HG02981 (cell line): Measurements from ENCODE around the gene HSP90AB1.

Source experiments
- ATAC-seq: cut with Tn5 transposase; IDR thresholded peaks from one replicate; pipeline ENCODE4 v1.9.1; 2021; ENCODE audit warnings: mild to moderate bottlenecking, moderate library complexity; ENCODE audit not compliant: unreplicated experiment

HSP90AB1 gene

DNA sequence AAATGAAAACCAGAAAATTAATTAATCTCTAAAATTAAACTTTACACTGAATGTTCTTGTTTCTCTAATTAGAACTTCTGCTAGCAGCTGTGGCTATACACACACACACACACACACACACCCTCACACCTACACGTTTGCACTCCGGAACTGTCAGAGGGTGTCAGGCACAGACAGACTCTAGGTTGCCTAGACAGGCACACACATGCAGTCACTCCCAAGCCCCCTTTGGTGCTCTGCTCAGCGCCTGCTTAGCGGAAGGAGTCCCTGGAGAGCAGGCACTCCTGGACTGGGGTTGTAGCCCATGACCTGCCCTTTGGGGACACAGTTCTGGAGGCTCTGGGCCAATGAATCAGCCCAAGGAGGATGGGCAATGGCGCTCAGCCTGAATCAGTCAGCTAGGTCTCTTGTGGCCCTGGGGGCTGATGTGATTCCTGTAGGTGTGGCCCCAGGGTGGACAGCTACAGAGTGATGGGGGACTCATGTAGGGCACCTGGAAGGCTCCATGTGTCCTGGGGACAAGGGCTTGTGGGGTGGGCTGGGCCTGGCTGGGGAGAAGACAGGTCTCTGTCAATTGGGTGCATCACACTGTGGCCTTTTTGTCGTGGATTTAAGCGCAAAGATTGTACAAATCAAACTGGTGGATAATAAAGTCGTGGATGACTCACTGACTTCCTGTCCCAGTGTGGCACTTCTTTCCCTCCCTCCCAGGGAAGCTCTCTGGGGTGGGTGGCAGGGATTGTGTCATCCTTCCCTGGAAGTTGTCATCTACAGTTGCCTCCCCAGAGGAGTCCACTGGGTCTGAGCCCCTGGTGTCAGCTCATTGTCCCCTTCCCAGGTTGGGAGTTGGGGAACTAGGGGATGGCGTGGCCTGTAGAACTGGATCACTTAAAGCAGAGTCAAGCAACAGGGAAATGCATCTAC lies 32.1 kb downstream of the HSP90AB1 start:
- no peak for ATAC-seq

DNA sequence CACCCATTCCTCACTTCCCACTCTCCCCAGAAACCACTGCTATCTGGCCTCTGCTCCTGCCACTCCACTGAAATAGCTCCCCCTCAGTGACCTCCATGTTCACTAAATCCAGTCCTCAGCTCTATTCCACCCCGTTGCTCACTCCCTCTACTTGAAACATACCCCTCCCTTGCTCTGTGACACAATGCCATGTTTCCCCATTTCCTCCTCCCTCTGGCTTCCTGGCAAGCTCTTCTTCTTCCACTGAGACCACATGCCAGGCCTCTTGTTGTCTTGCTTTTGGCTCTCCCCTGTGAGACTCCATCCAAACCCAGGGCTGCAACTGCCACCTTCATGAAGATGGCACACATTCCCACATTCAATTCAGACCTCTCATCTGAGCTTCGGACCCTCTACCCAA lies 37.2 kb downstream of the HSP90AB1 start:
- no peak for ATAC-seq

DNA sequence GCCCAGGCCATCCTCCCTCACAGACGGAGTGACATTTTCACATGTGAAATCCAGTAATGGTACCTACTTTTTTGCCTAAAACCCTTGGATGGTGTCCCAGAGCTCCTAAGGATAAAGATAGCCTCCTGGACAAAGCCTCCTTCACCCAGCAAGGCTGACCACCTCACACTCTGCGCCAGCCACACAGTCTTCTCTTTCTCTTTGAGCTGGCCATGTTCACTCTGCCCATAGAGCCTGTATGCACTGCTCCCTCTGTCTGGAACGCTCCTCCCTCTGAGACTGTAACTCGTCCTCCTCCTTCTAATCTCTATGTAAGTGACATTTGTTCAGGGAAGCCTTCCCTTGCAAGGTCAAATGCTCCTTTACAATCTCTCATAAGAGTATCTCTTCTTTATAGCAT lies 38.0 kb downstream of the HSP90AB1 start:
- ATAC-seq: no peak

DNA sequence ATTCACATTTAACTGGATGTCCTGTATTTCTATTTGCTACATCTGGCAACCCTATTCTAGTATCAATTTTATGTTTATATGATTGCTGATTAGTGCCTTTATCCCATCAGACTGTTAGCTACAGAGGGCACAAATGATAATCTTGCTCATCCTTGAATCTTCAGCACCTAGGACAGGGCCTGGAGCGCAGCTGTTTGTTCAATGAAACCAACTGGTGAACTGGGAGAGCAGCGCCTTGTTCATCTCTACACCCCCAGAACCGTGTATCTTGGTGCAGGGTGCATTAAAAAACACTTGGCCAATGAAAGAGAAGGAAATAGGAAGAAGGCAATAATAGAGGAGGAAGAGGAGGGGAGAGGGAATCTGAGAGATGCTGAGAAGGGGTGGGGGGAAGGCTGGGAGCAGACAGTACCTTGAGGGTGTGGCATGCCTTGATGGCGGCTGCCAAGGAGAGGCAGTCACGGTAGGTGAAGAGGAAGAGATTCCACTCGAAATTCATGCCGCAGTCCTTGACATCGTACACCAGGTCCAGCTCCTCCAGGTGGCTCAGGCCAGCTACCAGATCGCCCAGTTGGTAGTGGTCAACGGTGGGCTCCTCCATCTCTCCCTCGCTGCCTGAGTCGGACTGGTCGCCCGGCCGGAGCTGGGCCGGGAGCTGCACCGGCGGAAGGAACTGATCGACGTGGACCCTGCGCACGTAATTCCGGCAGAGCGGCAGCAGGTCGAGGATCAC lies 38.8 kb downstream of the HSP90AB1 start:
- no peak for ATAC-seq

DNA sequence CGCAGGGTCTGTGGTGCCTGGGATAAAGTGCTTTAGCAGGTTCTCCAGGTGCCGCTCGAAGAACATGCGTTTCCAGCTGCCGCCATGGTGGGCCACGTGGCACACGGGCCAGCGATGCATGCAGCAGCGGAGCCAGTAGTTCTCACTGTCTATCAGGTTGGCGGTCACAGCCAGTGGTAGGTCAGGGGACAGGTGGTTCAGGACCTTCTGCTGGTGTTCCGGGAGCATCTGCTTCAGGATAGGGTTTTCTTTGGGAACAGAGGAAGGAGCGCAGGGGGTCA lies 39.3 kb downstream of the HSP90AB1 start:
- no peak for ATAC-seq

DNA sequence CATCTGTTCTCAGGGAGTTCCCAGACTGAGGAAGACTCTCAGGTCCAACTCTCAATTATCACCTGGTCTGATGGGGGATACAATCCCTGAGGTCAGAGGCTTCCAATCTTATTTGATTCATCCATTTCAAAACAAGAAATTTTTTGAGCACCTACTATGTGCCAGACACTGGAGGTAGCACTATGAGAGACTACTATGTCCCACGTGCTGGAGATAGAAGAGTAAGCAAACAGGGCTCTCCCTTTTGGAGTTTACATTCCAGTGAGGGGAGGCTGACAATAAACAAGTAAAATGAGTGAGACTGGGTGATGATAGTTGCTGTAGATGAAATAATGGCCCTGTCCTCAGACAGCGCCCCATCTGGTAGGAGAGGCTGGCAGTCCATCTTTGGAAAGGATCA lies 39.8 kb downstream of the HSP90AB1 start:
- ATAC-seq: no peak

DNA sequence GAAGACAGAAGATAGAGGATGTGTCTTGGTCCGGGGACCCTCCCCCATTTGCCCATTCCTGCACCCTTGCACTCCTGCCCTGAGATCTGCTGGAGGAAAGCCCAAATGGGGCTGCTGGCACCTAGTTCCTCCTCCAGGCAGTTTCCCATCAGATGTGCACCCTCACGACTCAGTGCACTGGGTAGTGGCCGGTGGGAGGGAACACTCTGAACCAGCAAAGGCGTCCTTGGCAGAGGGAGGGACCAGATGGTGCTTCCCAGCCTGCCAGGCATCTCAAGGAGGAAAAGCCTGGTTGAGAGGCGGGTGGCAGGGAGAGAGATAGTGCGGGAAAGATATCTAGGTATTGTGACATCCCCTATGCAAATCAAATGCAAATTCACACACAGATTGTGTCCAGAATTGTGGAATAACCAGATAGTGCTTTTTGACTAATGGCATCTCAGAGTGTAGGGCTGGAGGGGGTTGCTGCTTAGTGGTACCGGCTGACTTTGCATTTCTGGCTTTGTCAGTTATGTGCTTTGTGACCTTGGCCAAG lies 42.9 kb downstream of the HSP90AB1 start:
- no peak for ATAC-seq

DNA sequence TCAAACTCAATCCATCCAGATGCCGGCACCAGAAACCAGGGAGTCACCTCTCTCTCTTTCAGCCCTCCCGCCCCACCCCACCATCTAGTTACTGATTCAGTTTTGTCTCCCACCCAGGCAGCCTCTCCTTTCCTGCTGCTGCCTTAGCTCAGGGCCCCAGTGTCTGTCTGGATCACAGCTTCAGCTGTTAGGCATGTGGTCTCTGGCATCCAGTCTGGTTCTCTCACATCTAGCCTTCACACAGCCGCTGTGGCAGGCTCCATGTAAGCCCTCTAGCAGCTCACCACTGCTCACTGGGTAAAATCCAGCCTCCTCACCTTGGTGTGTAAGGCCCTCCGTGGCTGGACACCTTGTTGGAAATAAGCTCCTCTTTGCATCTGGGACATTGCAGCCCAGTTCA lies 44.9 kb downstream of the HSP90AB1 start:
- no peak for ATAC-seq

DNA sequence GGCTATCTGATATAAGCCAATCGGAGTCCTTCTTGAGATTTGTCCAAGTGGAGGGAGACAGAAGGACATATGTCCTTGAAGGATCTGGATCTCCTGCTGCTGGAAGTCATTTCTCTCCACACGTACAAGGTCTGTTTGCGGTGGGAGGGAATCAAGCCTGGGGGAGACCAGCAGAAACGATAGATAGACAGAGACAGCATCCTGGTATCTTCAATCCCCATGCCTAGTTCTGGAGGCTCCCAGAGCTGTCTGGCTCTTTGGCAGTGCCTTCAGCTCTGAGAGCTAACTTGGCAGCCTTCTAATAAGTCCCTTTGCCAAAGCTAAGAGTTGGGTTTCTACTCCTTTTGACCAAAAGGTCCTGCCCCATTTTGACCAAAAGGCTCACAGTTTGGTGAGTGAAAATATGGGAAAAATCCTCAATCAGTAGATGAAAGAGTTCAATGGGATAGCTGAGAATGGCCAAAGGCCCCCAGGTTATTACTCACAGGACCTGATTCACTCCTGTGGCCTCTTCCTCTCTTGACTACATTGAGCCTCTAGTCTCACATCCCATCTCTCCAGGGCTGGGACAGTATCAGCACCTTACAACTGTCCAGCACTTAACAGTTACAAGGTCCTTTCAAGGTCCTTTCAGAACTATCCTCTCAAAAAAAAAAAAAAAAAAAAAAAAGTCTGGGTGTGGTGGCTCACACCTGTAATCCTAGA lies 45.9 kb downstream of the HSP90AB1 start:
- ATAC-seq: no peak

DNA sequence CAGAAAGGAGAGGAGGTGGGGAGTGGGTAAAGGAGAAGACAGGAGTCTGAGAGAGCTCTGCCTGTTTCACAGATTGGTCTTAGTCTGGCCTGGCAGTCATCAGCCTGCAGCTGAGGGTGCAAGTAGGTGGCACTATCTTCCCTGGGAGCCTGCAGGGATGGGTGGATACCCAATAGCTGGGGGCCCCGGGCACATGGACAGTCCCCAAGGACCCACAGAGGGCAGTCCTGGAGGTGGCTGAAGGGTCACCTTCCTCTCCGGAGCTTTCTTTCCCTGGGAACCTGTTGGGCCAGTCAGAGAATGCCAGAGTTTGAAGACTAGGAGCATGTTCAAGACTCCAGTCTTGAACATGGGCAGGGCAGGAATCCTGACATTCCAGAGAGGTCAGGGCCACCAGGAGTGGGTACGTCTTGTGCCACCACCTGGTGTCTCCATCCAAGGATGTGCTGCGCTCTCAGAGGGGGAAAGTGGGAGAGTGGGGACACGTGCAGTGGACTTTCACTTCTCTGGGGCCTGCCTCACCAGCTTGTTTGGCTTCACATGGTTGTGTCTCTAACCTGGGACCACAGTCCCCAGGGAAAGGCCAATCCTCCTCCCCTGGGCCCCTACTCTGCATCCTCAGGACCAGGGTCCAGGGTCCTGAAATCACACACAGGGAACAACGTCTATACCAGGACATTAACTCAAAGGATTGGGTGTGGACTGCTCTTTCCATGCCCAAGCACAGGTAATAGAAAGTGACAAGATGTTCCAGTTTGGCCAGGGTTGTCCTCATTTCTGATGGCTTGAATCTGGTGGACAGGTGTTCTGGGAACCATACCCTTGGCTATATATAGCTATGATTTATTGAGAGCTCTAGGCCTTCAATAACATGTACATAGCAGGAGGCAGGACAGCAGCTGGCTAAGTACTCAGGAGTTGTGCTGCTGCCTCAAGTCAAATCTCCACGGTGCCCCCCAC lies 48.2 kb downstream of the HSP90AB1 start:
- ATAC-seq: no peak

DNA sequence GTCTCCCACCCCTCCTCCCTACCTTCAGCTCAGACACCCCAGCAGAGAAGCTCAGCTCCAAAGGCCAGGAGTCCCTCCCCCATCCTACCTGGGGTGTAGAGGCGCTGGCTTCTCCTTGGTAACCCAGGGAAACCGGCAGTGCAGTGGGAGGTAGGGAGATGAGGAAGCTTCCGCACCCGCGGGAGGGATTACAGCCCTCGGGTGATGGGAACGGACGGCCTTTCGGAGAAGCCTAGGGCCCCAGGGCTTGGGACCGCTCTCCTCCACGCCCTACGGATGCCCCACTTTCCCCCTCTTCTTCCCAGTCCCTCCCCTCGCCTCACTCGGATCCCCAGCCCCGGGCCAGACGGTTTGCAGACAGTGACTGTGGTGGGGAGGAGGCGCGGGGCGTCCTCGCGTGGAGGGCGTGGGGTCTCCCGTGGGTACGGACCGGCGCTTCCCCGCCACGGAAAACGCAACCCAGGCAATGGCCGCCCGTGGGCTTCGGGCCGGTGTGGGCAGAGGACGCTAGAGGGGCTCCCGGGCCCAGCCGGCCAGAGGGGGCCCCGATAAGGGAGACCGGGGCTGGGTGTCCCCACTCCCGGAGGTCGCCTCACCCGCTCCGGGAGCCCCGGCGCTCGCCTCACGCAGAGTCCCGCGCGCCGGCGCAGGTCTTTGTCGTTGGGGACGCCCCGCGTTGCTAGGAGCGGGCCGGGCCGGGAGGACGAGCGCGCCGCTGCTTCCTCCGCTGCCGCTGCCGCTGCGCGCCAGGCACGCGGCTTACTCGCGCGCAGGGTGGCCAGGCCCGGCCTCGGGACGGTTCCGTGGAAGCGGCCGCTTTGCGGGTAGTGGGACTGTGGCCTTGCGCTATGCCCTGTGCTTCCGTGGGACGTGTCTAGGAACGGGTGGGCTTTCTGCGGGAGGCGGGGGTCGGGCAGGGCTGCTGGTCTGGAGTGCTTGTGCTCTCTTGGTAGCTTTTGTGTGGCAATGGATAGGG lies 50.5 kb downstream of the HSP90AB1 start:
- no peak for ATAC-seq

DNA sequence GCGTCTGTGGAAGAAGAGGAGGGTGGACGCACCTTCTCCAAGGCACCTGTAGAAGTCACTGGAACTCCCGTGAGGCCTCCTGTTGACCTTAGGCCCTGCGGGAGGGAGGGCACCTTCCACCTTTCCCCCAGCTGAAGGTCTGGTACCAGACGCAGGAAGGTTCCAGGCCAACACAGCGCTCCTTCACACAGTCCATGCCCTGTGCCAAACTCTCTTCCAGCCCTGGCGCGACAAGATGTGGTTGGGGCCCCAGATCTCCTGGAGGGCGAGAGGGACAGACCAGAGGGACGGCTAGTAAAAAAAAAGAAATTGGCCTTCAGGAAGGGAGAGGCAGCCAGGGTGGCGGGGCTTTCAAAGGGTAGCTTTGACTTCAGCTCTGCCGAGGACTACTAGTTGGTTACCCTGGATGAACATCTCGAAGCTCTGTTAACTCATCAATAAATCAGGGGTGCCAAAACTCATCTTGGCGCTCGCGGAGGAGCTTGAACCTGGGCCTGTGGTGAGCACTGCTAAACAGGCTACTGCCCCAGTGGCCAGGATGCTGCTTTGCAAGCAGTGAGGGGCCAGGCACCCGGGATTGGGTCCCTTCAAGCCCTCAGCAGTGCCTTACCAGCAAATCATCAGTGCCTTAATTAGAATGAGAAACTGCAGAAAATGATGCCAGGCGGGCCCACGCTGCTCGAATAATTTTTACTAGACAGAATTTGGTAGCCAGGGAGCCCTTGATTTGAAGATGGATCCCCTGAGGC lies 51.3 kb downstream of the HSP90AB1 start:
- no peak for ATAC-seq

DNA sequence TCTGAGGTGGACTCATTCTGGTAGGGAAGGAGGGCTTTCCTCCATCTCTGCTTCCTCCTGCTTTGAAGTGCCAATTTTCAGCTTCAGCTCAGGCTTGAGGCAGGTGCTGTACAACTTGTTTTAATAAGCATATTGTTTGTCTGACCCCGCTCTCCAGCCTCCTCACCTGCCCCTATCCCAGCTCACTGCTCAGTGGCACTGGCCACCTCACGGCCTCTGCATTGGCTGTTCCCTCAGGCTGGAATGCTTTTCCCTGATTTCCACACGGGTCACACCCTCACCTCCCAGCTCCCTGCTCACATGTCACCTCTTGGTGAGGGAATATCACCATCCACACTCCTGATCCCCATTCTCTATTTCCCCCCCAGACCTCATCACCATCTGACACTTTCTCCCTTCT lies 52.0 kb downstream of the HSP90AB1 start:
- no peak for ATAC-seq

DNA sequence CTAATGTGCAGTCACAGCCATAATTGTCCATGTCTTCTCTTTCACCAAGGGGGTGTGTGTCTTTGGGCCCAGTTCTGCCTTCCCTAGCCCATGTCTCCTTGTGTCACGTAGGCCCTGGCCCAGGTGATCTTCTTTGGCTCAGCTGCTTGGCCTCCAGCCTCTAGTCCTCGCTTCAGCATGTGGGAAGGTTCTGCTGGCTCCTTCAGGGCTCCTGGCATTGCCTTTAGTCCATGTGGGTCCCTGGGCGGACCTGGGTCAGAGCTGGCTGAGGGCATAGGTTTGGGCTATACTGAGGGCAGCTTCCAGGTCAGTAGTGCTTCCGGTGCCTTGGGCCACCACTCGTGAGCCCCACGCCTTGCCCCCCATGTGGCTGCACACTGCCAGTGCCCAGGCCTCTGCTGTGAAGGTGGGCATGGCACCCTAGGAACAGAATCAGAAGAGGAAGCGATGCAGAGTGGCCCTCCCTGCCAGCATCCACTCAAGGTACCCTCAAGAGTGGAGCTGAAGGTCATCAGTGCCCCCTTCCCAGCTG lies 53.5 kb downstream of the HSP90AB1 start:
- ATAC-seq: no peak

DNA sequence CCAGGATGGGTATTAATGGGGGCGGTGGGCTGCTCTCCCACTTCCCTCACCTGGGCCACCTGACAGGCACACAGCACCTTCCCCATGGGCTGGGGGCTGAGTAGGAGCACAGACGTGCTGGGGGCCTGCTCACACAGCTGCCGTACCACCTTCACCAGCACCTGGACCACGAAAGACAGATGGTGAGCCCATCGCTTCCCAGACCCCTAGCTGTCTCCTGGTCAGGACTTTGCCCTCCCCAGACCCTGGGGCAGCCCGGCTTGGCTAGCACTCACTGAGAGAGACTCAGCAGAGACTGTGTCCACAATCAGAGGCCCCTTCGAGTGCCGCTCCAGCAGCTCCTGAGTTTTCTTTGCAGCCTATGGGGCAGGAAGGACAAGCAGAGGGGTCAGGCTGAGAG lies 54.2 kb downstream of the HSP90AB1 start:
- ATAC-seq: no peak

DNA sequence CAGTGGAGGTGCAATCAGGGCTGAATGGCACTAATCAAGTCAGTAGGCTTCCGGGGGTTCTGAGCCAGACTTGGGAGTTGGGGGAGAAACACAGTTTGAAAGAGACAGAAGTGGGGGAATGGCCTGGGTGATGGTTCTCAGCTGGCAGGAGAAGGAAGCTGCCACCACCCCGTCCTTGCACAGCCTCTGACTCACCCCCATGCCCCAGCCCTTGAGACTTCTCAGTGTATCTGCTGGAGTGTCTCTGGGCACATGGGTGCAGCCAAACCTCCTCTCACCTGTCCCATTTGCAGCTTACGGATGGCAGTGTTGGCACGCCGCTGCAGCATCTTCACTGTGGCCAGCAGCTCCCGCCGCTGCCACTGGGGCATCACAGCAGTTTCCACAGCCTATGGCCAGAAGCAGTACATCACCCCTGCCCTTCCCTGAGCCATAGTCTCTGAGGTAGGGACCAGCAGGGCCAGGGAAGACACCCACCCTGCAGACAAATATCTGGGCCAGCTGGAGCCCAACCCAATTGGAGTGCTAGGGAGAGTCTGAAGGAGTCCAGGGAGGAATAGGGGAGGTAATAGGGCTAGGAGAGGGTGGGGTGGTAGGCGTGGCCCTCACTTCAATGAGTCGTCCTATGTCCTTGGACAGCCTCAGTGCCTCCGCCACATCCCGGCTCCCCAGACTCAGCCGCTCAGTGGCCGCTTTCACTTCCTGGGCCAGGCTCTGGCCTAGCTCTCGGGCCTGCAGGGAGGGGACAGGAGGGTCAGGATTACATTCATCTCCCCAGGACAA lies 55.1 kb downstream of the HSP90AB1 start:
- ATAC-seq: no peak

DNA sequence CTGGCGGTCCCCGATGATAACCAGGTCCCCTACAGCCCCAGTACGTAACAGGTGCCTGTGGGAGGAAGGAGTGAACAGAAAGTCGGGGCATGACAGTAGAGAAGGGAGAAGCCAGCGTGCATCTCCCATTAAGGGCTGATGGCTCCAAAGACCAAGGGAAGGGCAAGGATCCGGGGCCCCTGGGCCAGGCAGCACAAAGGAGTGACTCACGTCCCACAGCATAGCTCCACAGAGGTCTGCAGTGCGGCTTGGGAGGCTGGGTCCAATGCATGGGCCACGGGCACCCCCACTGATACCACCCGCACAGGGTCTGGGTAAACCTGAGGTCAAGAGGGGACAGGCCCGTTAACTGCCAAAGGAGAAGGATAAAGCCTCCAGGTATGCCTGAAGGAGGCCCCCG lies 56.0 kb downstream of the HSP90AB1 start:
- ATAC-seq: no peak
